H9 (cell line): ENCODE results near the gene ERC1. TPM values are rescaled to one million over a fixed set of nuclear protein-coding genes. Genes with fewer than 3 reads are reported as not detected.

Source experiments
- DNase-seq: peaks from one replicate; pipeline ENCODE4 v3.0.0-alpha.2; 2017
- H2AFZ ChIP-seq: one replicate; pipeline ENCODE4 v1.6.1; 2013; ENCODE audit warnings: mild to moderate bottlenecking, low read length, control low read depth, moderate library complexity
- H2AK5ac ChIP-seq: 2 replicates; pipeline ENCODE4 v1.6.1; 2013; ENCODE audit warnings: low read length, control low read depth, mixed read lengths; ENCODE audit not compliant: insufficient read length
- H2BK120ac ChIP-seq: one replicate; pipeline ENCODE4 v1.6.1; 2013; ENCODE audit warnings: low read depth, mild to moderate bottlenecking, low read length, control low read depth, inconsistent platforms; ENCODE audit not compliant: poor library complexity, severe bottlenecking
- H2BK12ac ChIP-seq: 2 replicates; pipeline ENCODE4 v1.6.1; 2013; ENCODE audit warnings: low read length, control low read depth, mixed read lengths, low read depth; ENCODE audit not compliant: insufficient read length
- H2BK15ac ChIP-seq: 2 replicates; pipeline ENCODE4 v1.6.1; 2013; ENCODE audit warnings: low read depth, low read length, control low read depth
- H2BK20ac ChIP-seq: one replicate; pipeline ENCODE4 v1.6.1; 2013; ENCODE audit warnings: low read depth, mild to moderate bottlenecking, low read length, control low read depth, inconsistent platforms; ENCODE audit not compliant: poor library complexity, severe bottlenecking
- H2BK5ac ChIP-seq: 2 replicates; pipeline ENCODE4 v1.6.1; 2013; ENCODE audit warnings: low read length, control low read depth, mixed read lengths; ENCODE audit not compliant: insufficient read length
- H3K14ac ChIP-seq: 2 replicates; pipeline ENCODE4 v1.6.1; 2013; ENCODE audit warnings: low read length, control low read depth; ENCODE audit not compliant: insufficient read depth
- H3K18ac ChIP-seq: 2 replicates; pipeline ENCODE4 v1.6.1; 2013; ENCODE audit warnings: low read depth, mild to moderate bottlenecking, mixed read lengths, low read length, control low read depth; ENCODE audit not compliant: insufficient read length
- H3K23ac ChIP-seq: 2 replicates; pipeline ENCODE4 v1.6.1; 2013; ENCODE audit warnings: low read length, control low read depth, mixed read lengths, low read depth; ENCODE audit not compliant: insufficient read length
- H3K23me2 ChIP-seq: 2 replicates; pipeline ENCODE4 v1.6.1; 2013; ENCODE audit warnings: low read depth, mild to moderate bottlenecking, mixed read lengths, low read length, control low read depth; ENCODE audit not compliant: insufficient read length, poor library complexity, severe bottlenecking
- H3K27ac ChIP-seq: 2 replicates; pipeline ENCODE4 v1.5.1; 2013; ENCODE audit warnings: low read length, control low read depth, mixed read lengths, low read depth; ENCODE audit not compliant: insufficient read length
- H3K27me3 ChIP-seq: 2 replicates; pipeline ENCODE4 v1.6.1; 2013; ENCODE audit warnings: low read length, control low read depth, inconsistent platforms; ENCODE audit not compliant: insufficient read depth
- H3K4ac ChIP-seq: 2 replicates; pipeline ENCODE4 v1.6.1; 2013; ENCODE audit warnings: low read depth, mild to moderate bottlenecking, control low read depth, inconsistent platforms, low read length, moderate library complexity
- H3K4me1 ChIP-seq: 2 replicates; pipeline ENCODE4 v1.6.1; 2013; ENCODE audit warnings: low read length, control low read depth, inconsistent platforms; ENCODE audit not compliant: insufficient read depth
- H3K4me2 ChIP-seq: 2 replicates; pipeline ENCODE4 v1.6.1; 2013; ENCODE audit warnings: low read length, control low read depth, mixed read lengths; ENCODE audit not compliant: insufficient read length, insufficient read depth
- H3K56ac ChIP-seq: 2 replicates; pipeline ENCODE4 v1.6.1; 2013; ENCODE audit warnings: low read depth, mild to moderate bottlenecking, mixed read lengths, low read length, control low read depth; ENCODE audit not compliant: insufficient read length
- H3K79me1 ChIP-seq: 2 replicates; pipeline ENCODE4 v1.6.1; 2013; ENCODE audit warnings: low read depth, mild to moderate bottlenecking, moderate library complexity, low read length, control low read depth, inconsistent platforms; ENCODE audit not compliant: insufficient read depth, poor library complexity, severe bottlenecking
- H3K79me2 ChIP-seq: 2 replicates; pipeline ENCODE4 v1.6.1; 2013; ENCODE audit warnings: low read length, control low read depth, inconsistent platforms; ENCODE audit not compliant: insufficient read depth
- H3K9ac ChIP-seq: 2 replicates; pipeline ENCODE4 v1.6.1; 2013; ENCODE audit warnings: low read length, control low read depth, mixed read lengths; ENCODE audit not compliant: insufficient read length; ENCODE audit errors: extremely low read depth
- H3K9me3 ChIP-seq: one replicate; pipeline ENCODE4 v1.6.1; 2013; ENCODE audit warnings: low read depth, low read length, inconsistent platforms; ENCODE audit not compliant: control insufficient read depth
- H3T11ph ChIP-seq: one replicate; pipeline ENCODE4 v1.6.1; 2013; ENCODE audit warnings: mild to moderate bottlenecking, low read length, control low read depth, inconsistent platforms
- H4K20me1 ChIP-seq: one replicate; pipeline ENCODE4 v1.6.1; 2013; ENCODE audit not compliant: control insufficient read depth, insufficient read length, insufficient read depth
- H4K5ac ChIP-seq: 2 replicates; pipeline ENCODE4 v1.6.1; 2013; ENCODE audit warnings: low read depth, mild to moderate bottlenecking, mixed read lengths, low read length, control low read depth; ENCODE audit not compliant: insufficient read length
- H4K8ac ChIP-seq: replicated peaks from 2 replicates; pipeline ENCODE4 v1.6.1; 2013; ENCODE audit warnings: low read length, control low read depth, mixed read lengths, low read depth; ENCODE audit not compliant: insufficient read length
- H4K91ac ChIP-seq: 2 replicates; pipeline ENCODE4 v1.6.1; 2013; ENCODE audit warnings: low read depth, mild to moderate bottlenecking, moderate library complexity, mixed read lengths, low read length, control low read depth; ENCODE audit not compliant: insufficient read length
- H3K27ac Mint-ChIP-seq, 3 experiments: 2 replicates in 2 of 3; 3 replicates in 1 of 3; pipeline ENCODE4 v1.8.0; 2020 to 2021; ENCODE audit warnings: mixed read lengths in 3 of 3, mild to moderate bottlenecking in 1 of 3, moderate library complexity in 1 of 3
- H3K27me3 Mint-ChIP-seq: 2 replicates; pipeline ENCODE4 v1.8.0; 2021; ENCODE audit warnings: low read depth, mild to moderate bottlenecking, moderate library complexity, mixed read lengths
- H3K36me3 Mint-ChIP-seq, 3 experiments: 2 replicates in 2 of 3; 3 replicates in 1 of 3; pipeline ENCODE4 v1.8.0; 2020 to 2021; ENCODE audit warnings: low read depth in 3 of 3, mixed read lengths in 3 of 3; ENCODE audit not compliant: insufficient read depth in 1 of 3
- H3K4me1 Mint-ChIP-seq, 2 experiments: 2 replicates each; pipeline ENCODE4 v1.8.0; 2020; ENCODE audit warnings: mixed read lengths in 2 of 2
- H3K4me3 Mint-ChIP-seq, 2 experiments: 2 replicates in 1 of 2; 3 replicates in 1 of 2; pipeline ENCODE4 v1.8.0; 2020 to 2021; ENCODE audit warnings: mild to moderate bottlenecking in 2 of 2, mixed read lengths in 2 of 2, moderate library complexity in 1 of 2
- H3K9me3 Mint-ChIP-seq, 2 experiments: 2 replicates in 1 of 2; 3 replicates in 1 of 2; pipeline ENCODE4 v1.8.0; 2020; ENCODE audit warnings: mild to moderate bottlenecking in 2 of 2, mixed read lengths in 2 of 2, moderate library complexity in 1 of 2
- WGBS: extraction: QIAGEN DNeasy Blood & Tissue Kit; methylation state at CpG from one replicate; pipeline ENCODE4 v1.1.7; 2013; ENCODE audit warnings: missing lambda C conversion rate, low lambda C conversion rate, mixed read lengths; ENCODE audit not compliant: insufficient read length; ENCODE audit errors: extremely low coverage; 5-methylcytosine and 5-hydroxymethylcytosine counted together
- total RNA-seq: library from RNA; stranded (reverse); gene quantifications from 2 replicates; pipeline ENCODE4 v1.2.1, GENCODE V29; 2021
- TF ChIP-seq, protein P1 (sequence below): fragments of 200-600 bp; sonication (generic); conservative IDR thresholded peaks from 3 replicates; pipeline ENCODE4 v1.8.0; 2021; ENCODE audit warnings: antibody characterized with exemption, mild to moderate bottlenecking

The ERC1 gene
- total RNA-seq, 1 experiment from 2014 or later, result 51.2 TPM

- no peak overlapping the region for H3K56ac ChIP-seq
- no peaks in the 10 kb centered on the region for H3K9me3 ChIP-seq
- H2BK12ac ChIP-seq, result no peak overlapping the region
- no peak overlapping the region for H3K4me2 ChIP-seq
- H3K36me3 Mint-ChIP-seq, result no peaks in the 10 kb centered on the region; a peak in 1 of 7 replicates
- H2BK20ac ChIP-seq, result no peak overlapping the region
- no peak overlapping the region for H3K27ac ChIP-seq
- no peaks in the 10 kb centered on the region for H3K79me1 ChIP-seq
- no peak overlapping the region for H2BK15ac ChIP-seq
- no peaks in the 10 kb centered on the region for H3K79me2 ChIP-seq
- no peaks in the 10 kb centered on the region for H3K27me3 Mint-ChIP-seq
- H3K4ac ChIP-seq, result no peak overlapping the region
- no peak overlapping the region for H3K23ac ChIP-seq
- H3K27ac Mint-ChIP-seq, result no peak overlapping the region
- TF ChIP-seq, protein P1, sequence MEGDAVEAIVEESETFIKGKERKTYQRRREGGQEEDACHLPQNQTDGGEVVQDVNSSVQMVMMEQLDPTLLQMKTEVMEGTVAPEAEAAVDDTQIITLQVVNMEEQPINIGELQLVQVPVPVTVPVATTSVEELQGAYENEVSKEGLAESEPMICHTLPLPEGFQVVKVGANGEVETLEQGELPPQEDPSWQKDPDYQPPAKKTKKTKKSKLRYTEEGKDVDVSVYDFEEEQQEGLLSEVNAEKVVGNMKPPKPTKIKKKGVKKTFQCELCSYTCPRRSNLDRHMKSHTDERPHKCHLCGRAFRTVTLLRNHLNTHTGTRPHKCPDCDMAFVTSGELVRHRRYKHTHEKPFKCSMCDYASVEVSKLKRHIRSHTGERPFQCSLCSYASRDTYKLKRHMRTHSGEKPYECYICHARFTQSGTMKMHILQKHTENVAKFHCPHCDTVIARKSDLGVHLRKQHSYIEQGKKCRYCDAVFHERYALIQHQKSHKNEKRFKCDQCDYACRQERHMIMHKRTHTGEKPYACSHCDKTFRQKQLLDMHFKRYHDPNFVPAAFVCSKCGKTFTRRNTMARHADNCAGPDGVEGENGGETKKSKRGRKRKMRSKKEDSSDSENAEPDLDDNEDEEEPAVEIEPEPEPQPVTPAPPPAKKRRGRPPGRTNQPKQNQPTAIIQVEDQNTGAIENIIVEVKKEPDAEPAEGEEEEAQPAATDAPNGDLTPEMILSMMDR, result no peak
- no peak overlapping the region for H3K14ac ChIP-seq
- no peaks in the 10 kb centered on the region for H3K23me2 ChIP-seq
- no peak overlapping the region for H2AFZ ChIP-seq
- H3K9ac ChIP-seq, result no peak overlapping the region
- H3T11ph ChIP-seq, result no peak overlapping the region
- no peak overlapping the region for H4K8ac ChIP-seq
- DNase-seq, result no peak
- no peak overlapping the region for H4K5ac ChIP-seq
- no peaks in the 10 kb centered on the region for H3K27me3 ChIP-seq
- H3K4me3 Mint-ChIP-seq, result no peak overlapping the region
- no peak overlapping the region for H2AK5ac ChIP-seq
- no peaks in the 10 kb centered on the region for H3K4me1 Mint-ChIP-seq
- no peaks in the 10 kb centered on the region for H3K9me3 Mint-ChIP-seq
- no peak overlapping the region for H3K18ac ChIP-seq
- WGBS, result no CpG with 5 or more reads among the region's 4 CpGs
- H3K4me1 ChIP-seq, result no peaks in the 10 kb centered on the region
- H4K20me1 ChIP-seq, result no peaks in the 10 kb centered on the region
- H2BK5ac ChIP-seq, result no peak overlapping the region
- no peak overlapping the region for H4K91ac ChIP-seq
- H2BK120ac ChIP-seq, result no peak overlapping the region
Measured at GRCh38 chr12:1403417-1403816, 412.4 kb downstream of the ERC1 start.
